ENCODE measurements around the gene LONRF3. TPM values are rescaled to one million over a fixed set of nuclear protein-coding genes. Genes with fewer than 3 reads are reported as not detected.

Gene LONRF3
- total RNA-seq, 1 experiment from 2014 or later = not detected

DNA sequence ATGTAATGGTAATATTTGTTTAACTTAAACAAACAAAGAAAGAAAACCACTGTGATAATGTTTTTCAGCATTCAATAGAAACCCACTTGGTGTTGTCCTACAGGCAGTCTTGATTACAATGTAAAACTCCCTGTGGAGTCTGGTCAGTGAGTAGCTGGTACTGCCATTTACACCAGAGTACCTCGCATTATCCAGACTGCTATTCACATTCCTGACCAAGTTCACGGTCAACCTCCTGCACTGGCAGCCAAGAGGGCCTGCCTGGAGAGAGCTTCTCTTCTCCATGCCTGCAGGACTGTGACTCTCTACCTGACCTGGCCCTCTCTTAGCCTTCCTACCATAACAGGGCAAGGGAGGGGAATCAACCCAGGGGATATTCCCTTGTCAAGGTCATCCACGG is 2.9 kb upstream of the LONRF3 start:
- ChIA-PET CTCF (interaction anchor here (1.5 to 2.0 kb wide), 3 partner anchors 33 to 132 kb away, joined by 7 to 9 read pairs (median 7); no protein-coding TSS in a partner anchor), POLR2A (no interaction called here)
- TF ChIP-seq TEAD1 (CRISPR knock-in tag; IDR thresholded peaks at IDR 0.05) (no peak), CBFB (CRISPR knock-in tag; IDR thresholded peaks at IDR 0.05; ENCODE audit: low read depth) (no peak)
- Mint-ChIP-seq H3K9me3 (no peaks in the 10 kb centered on the region), H3K36me3 (no peaks in the 10 kb centered on the region), H3K4me3 (no peak overlapping the region), H3K27ac (no peak overlapping the region), H3K4me1 (peaks cover 18% of the 10 kb centered on the region), H3K27me3 (ENCODE audit: low read depth) (peaks cover 100% of the 10 kb centered on the region)
- DNase-seq (ENCODE audit: low spot score) (no peak), ATAC-seq (peak; percentile 63)

DNA sequence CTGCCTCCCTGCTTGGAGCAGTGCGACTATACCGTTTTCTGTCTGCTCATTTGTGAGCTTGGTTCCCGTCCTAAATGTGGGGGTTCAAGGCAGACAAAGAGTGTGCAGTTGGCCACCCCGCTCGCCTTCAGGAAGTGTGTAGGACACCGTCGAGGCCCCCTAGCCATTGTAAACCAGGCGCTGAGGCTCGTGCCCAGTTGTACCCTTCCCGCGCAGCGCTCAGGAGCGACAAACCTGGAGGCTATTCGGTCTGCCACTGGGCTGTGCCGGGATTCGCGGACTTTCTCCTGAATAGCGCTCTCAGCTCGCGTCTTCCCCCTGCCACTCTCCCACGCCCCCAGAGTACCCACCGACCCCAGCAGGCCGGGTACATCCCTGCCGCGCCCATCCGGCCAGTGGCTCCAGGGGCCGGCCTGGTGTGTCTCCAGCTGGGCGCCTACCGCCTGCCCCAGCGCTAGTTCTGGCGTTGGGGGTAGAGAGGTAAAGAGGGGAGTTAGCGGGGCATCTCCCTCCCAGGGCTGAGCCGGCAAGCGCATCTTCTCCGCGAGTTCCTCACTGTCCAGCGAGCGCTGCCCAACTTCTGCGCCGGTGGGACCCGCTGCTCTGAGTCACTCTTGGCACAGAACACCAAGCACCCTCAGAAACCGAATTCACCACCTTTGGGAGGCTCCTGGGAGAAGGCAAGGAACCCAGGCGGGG is 880 bp upstream of the LONRF3 start:
- H3K9me3 Mint-ChIP-seq = no peaks in the 10 kb centered on the region
- TF ChIP-seq TEAD4 (CRISPR knock-in tag; IDR thresholded peaks at IDR 0.05) = no peak
- no peak for TF ChIP-seq ZNF138 (CRISPR knock-in tag; conservative IDR thresholded peaks at IDR 0.05)
- no peak for TF ChIP-seq MXD4 (CRISPR knock-in tag; IDR thresholded peaks at IDR 0.05; ENCODE audit: borderline replicate concordance)
- no peak for TF ChIP-seq FOXP1 (CRISPR knock-in tag; IDR thresholded peaks at IDR 0.05; ENCODE audit: borderline replicate concordance)
- TF ChIP-seq, protein P1, sequence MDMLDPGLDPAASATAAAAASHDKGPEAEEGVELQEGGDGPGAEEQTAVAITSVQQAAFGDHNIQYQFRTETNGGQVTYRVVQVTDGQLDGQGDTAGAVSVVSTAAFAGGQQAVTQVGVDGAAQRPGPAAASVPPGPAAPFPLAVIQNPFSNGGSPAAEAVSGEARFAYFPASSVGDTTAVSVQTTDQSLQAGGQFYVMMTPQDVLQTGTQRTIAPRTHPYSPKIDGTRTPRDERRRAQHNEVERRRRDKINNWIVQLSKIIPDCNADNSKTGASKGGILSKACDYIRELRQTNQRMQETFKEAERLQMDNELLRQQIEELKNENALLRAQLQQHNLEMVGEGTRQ (CRISPR knock-in tag; IDR thresholded peaks at IDR 0.05) = no peak
- TF ChIP-seq SP1 (CRISPR knock-in tag; conservative IDR thresholded peaks at IDR 0.05) = no peak
- no peak for TF ChIP-seq FOXK1 (CRISPR knock-in tag; IDR thresholded peaks at IDR 0.05)
- TF ChIP-seq, protein P2, sequence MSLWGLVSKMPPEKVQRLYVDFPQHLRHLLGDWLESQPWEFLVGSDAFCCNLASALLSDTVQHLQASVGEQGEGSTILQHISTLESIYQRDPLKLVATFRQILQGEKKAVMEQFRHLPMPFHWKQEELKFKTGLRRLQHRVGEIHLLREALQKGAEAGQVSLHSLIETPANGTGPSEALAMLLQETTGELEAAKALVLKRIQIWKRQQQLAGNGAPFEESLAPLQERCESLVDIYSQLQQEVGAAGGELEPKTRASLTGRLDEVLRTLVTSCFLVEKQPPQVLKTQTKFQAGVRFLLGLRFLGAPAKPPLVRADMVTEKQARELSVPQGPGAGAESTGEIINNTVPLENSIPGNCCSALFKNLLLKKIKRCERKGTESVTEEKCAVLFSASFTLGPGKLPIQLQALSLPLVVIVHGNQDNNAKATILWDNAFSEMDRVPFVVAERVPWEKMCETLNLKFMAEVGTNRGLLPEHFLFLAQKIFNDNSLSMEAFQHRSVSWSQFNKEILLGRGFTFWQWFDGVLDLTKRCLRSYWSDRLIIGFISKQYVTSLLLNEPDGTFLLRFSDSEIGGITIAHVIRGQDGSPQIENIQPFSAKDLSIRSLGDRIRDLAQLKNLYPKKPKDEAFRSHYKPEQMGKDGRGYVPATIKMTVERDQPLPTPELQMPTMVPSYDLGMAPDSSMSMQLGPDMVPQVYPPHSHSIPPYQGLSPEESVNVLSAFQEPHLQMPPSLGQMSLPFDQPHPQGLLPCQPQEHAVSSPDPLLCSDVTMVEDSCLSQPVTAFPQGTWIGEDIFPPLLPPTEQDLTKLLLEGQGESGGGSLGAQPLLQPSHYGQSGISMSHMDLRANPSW (CRISPR knock-in tag; conservative IDR thresholded peaks at IDR 0.05; ENCODE audit: low read depth) = no peak
- TF ChIP-seq PRRX2 (CRISPR knock-in tag; IDR thresholded peaks at IDR 0.05) = no peak
- no peak for TF ChIP-seq SMAD4 (CRISPR knock-in tag; IDR thresholded peaks at IDR 0.05)
- no peak for TF ChIP-seq CBFB (CRISPR knock-in tag; IDR thresholded peaks at IDR 0.05; ENCODE audit: low read depth)
- ChIA-PET CTCF (no interaction called here), POLR2A (no interaction called here)
- H3K4me3 Mint-ChIP-seq = no peak overlapping the region
- no peak overlapping the region for H3K27ac Mint-ChIP-seq
- H3K27me3 Mint-ChIP-seq (ENCODE audit: low read depth) = peaks cover 100% of the 10 kb centered on the region
- no peaks in the 10 kb centered on the region for H3K36me3 Mint-ChIP-seq
- ATAC-seq = no peak
- H3K4me1 Mint-ChIP-seq = peaks cover 18% of the 10 kb centered on the region
- no peak for DNase-seq (ENCODE audit: low spot score)

DNA sequence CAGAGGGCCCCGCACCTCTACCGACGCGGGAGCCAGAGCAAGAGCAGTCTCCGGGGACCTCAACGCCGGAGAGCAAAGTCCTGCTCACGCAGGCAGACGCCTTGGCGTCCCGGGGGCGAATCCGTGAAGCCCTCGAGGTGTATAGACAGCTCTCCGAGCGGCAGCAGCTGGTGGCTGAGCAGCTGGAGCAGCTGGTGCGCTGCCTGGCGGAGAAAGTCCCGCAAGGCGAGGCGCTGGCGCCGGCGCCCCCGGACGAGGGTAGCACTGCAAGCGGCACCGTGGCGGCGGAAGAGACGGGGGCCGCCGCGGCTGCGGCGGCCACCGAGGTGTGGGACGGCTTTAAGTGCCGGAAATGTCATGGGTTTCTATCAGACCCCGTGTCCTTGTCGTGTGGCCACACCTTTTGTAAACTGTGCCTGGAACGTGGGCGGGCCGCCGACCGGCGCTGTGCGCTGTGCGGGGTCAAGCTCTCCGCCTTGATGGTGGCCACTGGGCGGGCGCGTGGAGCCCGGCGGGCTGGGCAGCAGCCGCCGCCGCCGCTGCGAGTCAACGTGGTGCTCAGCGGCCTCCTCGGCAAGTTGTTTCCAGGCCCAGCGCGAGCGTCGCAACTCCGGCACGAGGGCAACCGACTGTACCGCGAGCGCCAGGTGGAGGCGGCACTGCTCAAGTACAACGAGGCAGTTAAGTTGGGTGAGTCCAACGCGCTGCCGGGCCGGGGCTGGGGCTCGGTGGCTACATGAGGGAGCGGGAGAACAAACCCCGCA is 672 bp downstream of the LONRF3 start:
- Mint-ChIP-seq H3K36me3 (no peaks in the 10 kb centered on the region), H3K4me1 (peaks cover 18% of the 10 kb centered on the region), H3K27ac (no peak overlapping the region), H3K27me3 (ENCODE audit: low read depth) (peaks cover 100% of the 10 kb centered on the region), H3K9me3 (no peaks in the 10 kb centered on the region), H3K4me3 (peak overlapping the region; percentile 63)
- ChIA-PET CTCF (interaction anchor here (1.3 kb wide), 2 partner anchors 91 to 136 kb away, joined by 4 to 5 read pairs; no protein-coding TSS in a partner anchor), POLR2A (interaction anchor here (0.5 to 0.6 kb wide), 2 partner anchors 18 to 39 kb away, joined by 3 to 6 read pairs; no protein-coding TSS in a partner anchor)
- peak; percentile 29 for ATAC-seq
- peak; percentile 36 for DNase-seq (ENCODE audit: low spot score)
- TF ChIP-seq, protein P3, sequence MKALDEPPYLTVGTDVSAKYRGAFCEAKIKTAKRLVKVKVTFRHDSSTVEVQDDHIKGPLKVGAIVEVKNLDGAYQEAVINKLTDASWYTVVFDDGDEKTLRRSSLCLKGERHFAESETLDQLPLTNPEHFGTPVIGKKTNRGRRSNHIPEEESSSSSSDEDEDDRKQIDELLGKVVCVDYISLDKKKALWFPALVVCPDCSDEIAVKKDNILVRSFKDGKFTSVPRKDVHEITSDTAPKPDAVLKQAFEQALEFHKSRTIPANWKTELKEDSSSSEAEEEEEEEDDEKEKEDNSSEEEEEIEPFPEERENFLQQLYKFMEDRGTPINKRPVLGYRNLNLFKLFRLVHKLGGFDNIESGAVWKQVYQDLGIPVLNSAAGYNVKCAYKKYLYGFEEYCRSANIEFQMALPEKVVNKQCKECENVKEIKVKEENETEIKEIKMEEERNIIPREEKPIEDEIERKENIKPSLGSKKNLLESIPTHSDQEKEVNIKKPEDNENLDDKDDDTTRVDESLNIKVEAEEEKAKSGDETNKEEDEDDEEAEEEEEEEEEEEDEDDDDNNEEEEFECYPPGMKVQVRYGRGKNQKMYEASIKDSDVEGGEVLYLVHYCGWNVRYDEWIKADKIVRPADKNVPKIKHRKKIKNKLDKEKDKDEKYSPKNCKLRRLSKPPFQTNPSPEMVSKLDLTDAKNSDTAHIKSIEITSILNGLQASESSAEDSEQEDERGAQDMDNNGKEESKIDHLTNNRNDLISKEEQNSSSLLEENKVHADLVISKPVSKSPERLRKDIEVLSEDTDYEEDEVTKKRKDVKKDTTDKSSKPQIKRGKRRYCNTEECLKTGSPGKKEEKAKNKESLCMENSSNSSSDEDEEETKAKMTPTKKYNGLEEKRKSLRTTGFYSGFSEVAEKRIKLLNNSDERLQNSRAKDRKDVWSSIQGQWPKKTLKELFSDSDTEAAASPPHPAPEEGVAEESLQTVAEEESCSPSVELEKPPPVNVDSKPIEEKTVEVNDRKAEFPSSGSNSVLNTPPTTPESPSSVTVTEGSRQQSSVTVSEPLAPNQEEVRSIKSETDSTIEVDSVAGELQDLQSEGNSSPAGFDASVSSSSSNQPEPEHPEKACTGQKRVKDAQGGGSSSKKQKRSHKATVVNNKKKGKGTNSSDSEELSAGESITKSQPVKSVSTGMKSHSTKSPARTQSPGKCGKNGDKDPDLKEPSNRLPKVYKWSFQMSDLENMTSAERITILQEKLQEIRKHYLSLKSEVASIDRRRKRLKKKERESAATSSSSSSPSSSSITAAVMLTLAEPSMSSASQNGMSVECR (CRISPR knock-in tag; IDR thresholded peaks at IDR 0.05; ENCODE audit: borderline replicate concordance) = no peak
- TF ChIP-seq CBFB (CRISPR knock-in tag; IDR thresholded peaks at IDR 0.05; ENCODE audit: low read depth) (no peak), ZNF423 (CRISPR knock-in tag; IDR thresholded peaks at IDR 0.05) (no peak), NFYB (CRISPR knock-in tag; conservative IDR thresholded peaks at IDR 0.05; ENCODE audit: low read depth) (no peak), FOXJ3 (CRISPR knock-in tag; IDR thresholded peaks at IDR 0.05; ENCODE audit: borderline replicate concordance) (no peak), KAT7 (CRISPR knock-in tag; IDR thresholded peaks at IDR 0.05; ENCODE audit: borderline replicate concordance) (no peak), ZNF396 (CRISPR knock-in tag; IDR thresholded peaks at IDR 0.05; ENCODE audit: borderline replicate concordance) (no peak)
- TF ChIP-seq, protein P4, sequence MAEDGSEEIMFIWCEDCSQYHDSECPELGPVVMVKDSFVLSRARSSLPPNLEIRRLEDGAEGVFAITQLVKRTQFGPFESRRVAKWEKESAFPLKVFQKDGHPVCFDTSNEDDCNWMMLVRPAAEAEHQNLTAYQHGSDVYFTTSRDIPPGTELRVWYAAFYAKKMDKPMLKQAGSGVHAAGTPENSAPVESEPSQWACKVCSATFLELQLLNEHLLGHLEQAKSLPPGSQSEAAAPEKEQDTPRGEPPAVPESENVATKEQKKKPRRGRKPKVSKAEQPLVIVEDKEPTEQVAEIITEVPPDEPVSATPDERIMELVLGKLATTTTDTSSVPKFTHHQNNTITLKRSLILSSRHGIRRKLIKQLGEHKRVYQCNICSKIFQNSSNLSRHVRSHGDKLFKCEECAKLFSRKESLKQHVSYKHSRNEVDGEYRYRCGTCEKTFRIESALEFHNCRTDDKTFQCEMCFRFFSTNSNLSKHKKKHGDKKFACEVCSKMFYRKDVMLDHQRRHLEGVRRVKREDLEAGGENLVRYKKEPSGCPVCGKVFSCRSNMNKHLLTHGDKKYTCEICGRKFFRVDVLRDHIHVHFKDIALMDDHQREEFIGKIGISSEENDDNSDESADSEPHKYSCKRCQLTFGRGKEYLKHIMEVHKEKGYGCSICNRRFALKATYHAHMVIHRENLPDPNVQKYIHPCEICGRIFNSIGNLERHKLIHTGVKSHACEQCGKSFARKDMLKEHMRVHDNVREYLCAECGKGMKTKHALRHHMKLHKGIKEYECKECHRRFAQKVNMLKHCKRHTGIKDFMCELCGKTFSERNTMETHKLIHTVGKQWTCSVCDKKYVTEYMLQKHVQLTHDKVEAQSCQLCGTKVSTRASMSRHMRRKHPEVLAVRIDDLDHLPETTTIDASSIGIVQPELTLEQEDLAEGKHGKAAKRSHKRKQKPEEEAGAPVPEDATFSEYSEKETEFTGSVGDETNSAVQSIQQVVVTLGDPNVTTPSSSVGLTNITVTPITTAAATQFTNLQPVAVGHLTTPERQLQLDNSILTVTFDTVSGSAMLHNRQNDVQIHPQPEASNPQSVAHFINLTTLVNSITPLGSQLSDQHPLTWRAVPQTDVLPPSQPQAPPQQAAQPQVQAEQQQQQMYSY (CRISPR knock-in tag; IDR thresholded peaks at IDR 0.05) = no peak
